ENCODE measurements around the gene ZNF333. TPM values are rescaled to one million over a fixed set of nuclear protein-coding genes. Genes with fewer than 3 reads are reported as not detected.
"Not testable (repeated sequence)": the region's sequence is repeated elsewhere in the genome, so short reads cannot be mapped to it uniquely, and the experiment has no call there.

Gene ZNF333
- total RNA-seq, 1 donor from 2014 or later = 33.6 TPM

GRCh38 chr19:14772467-14772866 lies 82.6 kb downstream of the ZNF333 start:
- no peak for TF ChIP-seq CTCF (IDR thresholded peaks at IDR 0.05; ENCODE audit: unreplicated experiment)
- H3K36me3 Mint-ChIP-seq = no peaks in the 10 kb centered on the region
- no peak for DNase-seq (ENCODE audit: low spot score in 2 of 2, unreplicated experiment in 2 of 2)
- H3K27me3 Mint-ChIP-seq (ENCODE audit: low read depth) = peaks cover 18% of the 10 kb centered on the region
- peaks cover 7% of the 10 kb centered on the region for H3K9me3 Mint-ChIP-seq
- H3K4me1 Mint-ChIP-seq = no peaks in the 10 kb centered on the region
- H3K4me3 Mint-ChIP-seq = no peak overlapping the region
- no peak overlapping the region for H3K27ac Mint-ChIP-seq

- Mint-ChIP-seq H3K4me1 (no peaks in the 10 kb centered on the region), H3K9me3 (peaks cover 7% of the 10 kb centered on the region), H3K27ac (no peak overlapping the region), H3K4me3 (no peak overlapping the region), H3K36me3 (no peaks in the 10 kb centered on the region), H3K27me3 (ENCODE audit: low read depth) (peaks cover 21% of the 10 kb centered on the region)
- TF ChIP-seq CTCF (IDR thresholded peaks at IDR 0.05; ENCODE audit: unreplicated experiment) = no peak
- DNase-seq (ENCODE audit: low spot score in 2 of 2, unreplicated experiment in 2 of 2) = no peak
Observed at GRCh38 chr19:14772995-14773394, 83.1 kb downstream of the ZNF333 start.

- H3K4me3 Mint-ChIP-seq, H3K4me1 Mint-ChIP-seq, H3K27ac Mint-ChIP-seq: not testable (repeated sequence)
Observed at GRCh38 chr19:14773722-14774121, 83.9 kb downstream of the ZNF333 start.

GRCh38 chr19:14774373-14774772 lies 84.5 kb downstream of the ZNF333 start:
- no peaks in the 10 kb centered on the region for H3K4me1 Mint-ChIP-seq
- DNase-seq (ENCODE audit: low spot score in 2 of 2, unreplicated experiment in 2 of 2) = no peak
- no peaks in the 10 kb centered on the region for H3K36me3 Mint-ChIP-seq

More at GRCh38 chr19:14773722-14774121, 83.9 kb downstream of the ZNF333 start:
- not testable (repeated sequence) for H3K9me3 Mint-ChIP-seq; H3K36me3 Mint-ChIP-seq; DNase-seq (ENCODE audit: low spot score in 2 of 2, unreplicated experiment in 2 of 2)
- H3K27me3 Mint-ChIP-seq (ENCODE audit: low read depth) = peaks cover 21% of the 10 kb centered on the region

GRCh38 chr19:14775326-14775725 lies 85.5 kb downstream of the ZNF333 start:
- DNase-seq (ENCODE audit: low spot score in 2 of 2, unreplicated experiment in 2 of 2); H3K36me3 Mint-ChIP-seq; H3K4me3 Mint-ChIP-seq; H3K4me1 Mint-ChIP-seq; H3K27ac Mint-ChIP-seq: not testable (repeated sequence)
- H3K9me3 Mint-ChIP-seq = peaks cover 12% of the 10 kb centered on the region
- peaks cover 21% of the 10 kb centered on the region for H3K27me3 Mint-ChIP-seq (ENCODE audit: low read depth)

More at GRCh38 chr19:14774373-14774772, 84.5 kb downstream of the ZNF333 start:
- Mint-ChIP-seq H3K9me3 (peaks cover 15% of the 10 kb centered on the region), H3K4me3 (no peak overlapping the region), H3K27ac (no peak overlapping the region), H3K27me3 (ENCODE audit: low read depth) (peaks cover 21% of the 10 kb centered on the region)
- no peak for TF ChIP-seq CTCF (IDR thresholded peaks at IDR 0.05; ENCODE audit: unreplicated experiment)

GRCh38 chr19:14775869-14776586 lies 86.2 kb downstream of the ZNF333 start:
- H3K36me3 Mint-ChIP-seq = no peaks in the 10 kb centered on the region
- no peak overlapping the region for H3K27ac Mint-ChIP-seq
- H3K4me1 Mint-ChIP-seq = no peaks in the 10 kb centered on the region
- TF ChIP-seq CTCF (IDR thresholded peaks at IDR 0.05; ENCODE audit: unreplicated experiment) = no peak
- no peak for DNase-seq (ENCODE audit: low spot score in 2 of 2, unreplicated experiment in 2 of 2)
- H3K4me3 Mint-ChIP-seq = no peak overlapping the region
- peaks cover 11% of the 10 kb centered on the region for H3K9me3 Mint-ChIP-seq
- H3K27me3 Mint-ChIP-seq (ENCODE audit: low read depth) = peaks cover 21% of the 10 kb centered on the region

GRCh38 chr19:14777645-14778044 lies 87.8 kb downstream of the ZNF333 start:
- H3K27me3 Mint-ChIP-seq (ENCODE audit: low read depth) = peaks cover 21% of the 10 kb centered on the region
- not testable (repeated sequence) for H3K27ac Mint-ChIP-seq; H3K36me3 Mint-ChIP-seq; H3K4me3 Mint-ChIP-seq; H3K4me1 Mint-ChIP-seq; H3K9me3 Mint-ChIP-seq; DNase-seq (ENCODE audit: low spot score in 2 of 2, unreplicated experiment in 2 of 2)

GRCh38 chr19:14778110-14778845 lies 88.4 kb downstream of the ZNF333 start, which contains the start of gene ADGRE2:
TSS of gene ADGRE2 (minus strand) at chr19:14778560. CDS start at chr19:14776756, 1,804 bp downstream.
- H3K4me3 Mint-ChIP-seq; H3K4me1 Mint-ChIP-seq; H3K36me3 Mint-ChIP-seq; H3K27ac Mint-ChIP-seq; H3K9me3 Mint-ChIP-seq; DNase-seq (ENCODE audit: low spot score in 2 of 2, unreplicated experiment in 2 of 2): not testable (repeated sequence)
- H3K27me3 Mint-ChIP-seq (ENCODE audit: low read depth) = peaks cover 21% of the 10 kb centered on the region
